SK-N-SH treated with all-trans-retinoic acid at 6 μM for 48 hours (cell line): ENCODE measurements around the gene JOSD2.

Experiments
- ARNTL ChIP-seq: fragments of 450-650 bp; formaldehyde crosslinking; IDR thresholded peaks from 2 replicates; pipeline ENCODE4 v1.5.0; 2020; ENCODE audit warnings: low read depth, mild to moderate bottlenecking, moderate library complexity, borderline replicate concordance
- BACH2 ChIP-seq: fragments of 250-450 bp; sonication (Bioruptor Pico); IDR thresholded peaks from 2 replicates; pipeline ENCODE4 v1.9.0; 2021; ENCODE audit warnings: mild to moderate bottlenecking, borderline replicate concordance
- CSRNP3 ChIP-seq: fragments of 250-450 bp; sonication (Bioruptor Pico); IDR thresholded peaks from 2 replicates; pipeline ENCODE4 v1.5.1; 2021; ENCODE audit warnings: mild to moderate bottlenecking, moderate library complexity
- ESRRG ChIP-seq: fragments of 250-450 bp; sonication (Bioruptor Pico); IDR thresholded peaks from 2 replicates; pipeline ENCODE4 v1.6.1; 2021; ENCODE audit warnings: mild to moderate bottlenecking
- PPARA ChIP-seq: fragments of 250-450 bp; sonication (Bioruptor Pico); IDR thresholded peaks from 2 replicates; pipeline ENCODE4 v1.5.0; 2020; ENCODE audit warnings: mild to moderate bottlenecking, borderline replicate concordance
- RARB ChIP-seq: fragments of 250-450 bp; sonication (Bioruptor Pico); IDR thresholded peaks from 2 replicates; pipeline ENCODE4 v1.8.0; 2021; ENCODE audit warnings: mild to moderate bottlenecking, moderate library complexity
- SNAI2 ChIP-seq: fragments of 250-450 bp; sonication (Bioruptor Pico); IDR thresholded peaks from 2 replicates; pipeline ENCODE4 v1.5.0; 2020; ENCODE audit warnings: mild to moderate bottlenecking, moderate library complexity
- TCF4 ChIP-seq: fragments of 250-450 bp; sonication (Bioruptor Pico); IDR thresholded peaks from 2 replicates; pipeline ENCODE4 v1.8.0; 2021; ENCODE audit warnings: mild to moderate bottlenecking, moderate library complexity, borderline replicate concordance
- ZC3H10 ChIP-seq: fragments of 250-450 bp; sonication (Bioruptor Pico); IDR thresholded peaks from 2 replicates; pipeline ENCODE4 v1.5.1; 2021; ENCODE audit warnings: mild to moderate bottlenecking, moderate library complexity
- ZFP3 ChIP-seq: fragments of 250-450 bp; sonication (Bioruptor Pico); IDR thresholded peaks from 2 replicates; pipeline ENCODE4 v1.5.0; 2020; ENCODE audit warnings: mild to moderate bottlenecking, moderate library complexity
- ZNF8 ChIP-seq: fragments of 450-650 bp; formaldehyde crosslinking; IDR thresholded peaks from 2 replicates; pipeline ENCODE4 v1.5.0; 2020; ENCODE audit warnings: mild to moderate bottlenecking, moderate library complexity
- TF ChIP-seq, protein P1 (sequence below): fragments of 250-450 bp; sonication (Bioruptor Pico); IDR thresholded peaks from 2 replicates; pipeline ENCODE4 v1.8.0; 2020; ENCODE audit warnings: mild to moderate bottlenecking, moderate library complexity, borderline replicate concordance

DNA sequence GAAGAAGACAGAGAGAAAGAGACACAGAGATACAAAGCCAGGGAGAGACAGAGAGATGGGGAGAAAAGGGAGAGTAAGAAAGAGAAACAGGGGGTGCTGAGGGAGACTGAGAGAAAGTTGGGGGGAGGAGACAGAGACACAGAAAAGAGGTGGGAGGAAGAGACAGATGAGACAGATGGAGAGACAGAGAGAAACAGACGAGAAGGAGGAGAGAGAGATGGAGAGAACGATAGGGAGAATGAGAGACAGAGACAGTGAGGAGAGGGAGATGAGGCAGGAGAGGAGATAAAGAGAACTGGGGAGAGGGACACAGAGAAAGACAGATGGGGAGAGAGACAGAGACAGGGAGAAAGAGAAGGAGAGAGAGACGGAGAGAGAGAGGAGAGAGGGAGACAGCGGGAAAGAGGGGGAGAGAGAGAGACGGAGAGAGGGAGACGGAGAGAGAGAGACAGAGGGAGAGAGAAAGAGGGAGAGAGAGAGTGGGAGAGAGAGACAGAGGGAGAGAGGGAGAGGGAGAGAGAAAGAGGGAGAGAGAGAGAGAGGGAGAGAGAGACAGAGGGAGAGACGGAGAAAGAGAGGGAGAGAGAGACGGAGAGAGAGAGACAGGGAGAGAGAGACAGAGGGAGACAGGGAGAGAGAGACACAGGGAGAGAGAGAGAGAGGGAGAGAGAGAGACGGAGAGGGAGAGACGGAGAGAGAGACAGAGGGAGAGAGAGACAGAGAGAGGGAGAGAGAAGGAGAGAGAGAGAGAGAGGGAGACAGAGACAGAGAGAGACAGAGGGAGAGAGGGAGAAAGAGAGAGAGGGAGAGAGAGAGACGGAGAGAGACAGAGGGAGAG is 12.6 kb downstream of the JOSD2 start:
- TF ChIP-seq PPARA (CRISPR knock-in tag) (no peak), ZFP3 (CRISPR knock-in tag) (no peak), ZNF8 (no peak), CSRNP3 (CRISPR knock-in tag) (no peak), TCF4 (CRISPR knock-in tag) (no peak), ARNTL (CRISPR knock-in tag) (no peak), ESRRG (CRISPR knock-in tag) (no peak), RARB (no peak), SNAI2 (CRISPR knock-in tag) (no peak), ZC3H10 (CRISPR knock-in tag) (no peak), BACH2 (CRISPR knock-in tag) (no peak)
- TF ChIP-seq, protein P1, sequence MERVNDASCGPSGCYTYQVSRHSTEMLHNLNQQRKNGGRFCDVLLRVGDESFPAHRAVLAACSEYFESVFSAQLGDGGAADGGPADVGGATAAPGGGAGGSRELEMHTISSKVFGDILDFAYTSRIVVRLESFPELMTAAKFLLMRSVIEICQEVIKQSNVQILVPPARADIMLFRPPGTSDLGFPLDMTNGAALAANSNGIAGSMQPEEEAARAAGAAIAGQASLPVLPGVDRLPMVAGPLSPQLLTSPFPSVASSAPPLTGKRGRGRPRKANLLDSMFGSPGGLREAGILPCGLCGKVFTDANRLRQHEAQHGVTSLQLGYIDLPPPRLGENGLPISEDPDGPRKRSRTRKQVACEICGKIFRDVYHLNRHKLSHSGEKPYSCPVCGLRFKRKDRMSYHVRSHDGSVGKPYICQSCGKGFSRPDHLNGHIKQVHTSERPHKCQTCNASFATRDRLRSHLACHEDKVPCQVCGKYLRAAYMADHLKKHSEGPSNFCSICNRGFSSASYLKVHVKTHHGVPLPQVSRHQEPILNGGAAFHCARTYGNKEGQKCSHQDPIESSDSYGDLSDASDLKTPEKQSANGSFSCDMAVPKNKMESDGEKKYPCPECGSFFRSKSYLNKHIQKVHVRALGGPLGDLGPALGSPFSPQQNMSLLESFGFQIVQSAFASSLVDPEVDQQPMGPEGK = no peak
